Astrocyte (in vitro differentiated cells and primary cell): ENCODE measurements around the gene PGRMC2. TPM values are rescaled to one million over a fixed set of nuclear protein-coding genes. Genes with fewer than 3 reads are reported as not detected.

Experiments
- DNase-seq: peaks from one replicate; pipeline ENCODE4 v3.0.0-alpha.2; 2010; ENCODE audit warnings: low read depth
- FAIRE-seq: peaks from 2 replicates; lab custom pipeline; 2011; peaks lifted over from hg19 to GRCh38; lab: Jason Lieb, UNC
- H2AFZ ChIP-seq: 2 replicates; pipeline ENCODE4 v1.6.0; 2012; ENCODE audit warnings: low read depth, low read length, inconsistent platforms
- H3K27ac ChIP-seq: 2 replicates; pipeline ENCODE4 v1.5.1; 2011; ENCODE audit warnings: low read depth, low read length, inconsistent platforms
- H3K27me3 ChIP-seq: 2 replicates; pipeline ENCODE4 v1.6.0; 2011; ENCODE audit warnings: low read length, inconsistent platforms; ENCODE audit not compliant: insufficient read depth
- H3K36me3 ChIP-seq: 2 replicates; pipeline ENCODE4 v1.5.1; 2011; ENCODE audit warnings: low read length, inconsistent platforms; ENCODE audit not compliant: insufficient read depth
- H3K4me1 ChIP-seq: 2 replicates; pipeline ENCODE4 v1.5.1; 2011; ENCODE audit warnings: low read length, inconsistent platforms; ENCODE audit not compliant: insufficient read depth
- H3K4me2 ChIP-seq: 2 replicates; pipeline ENCODE4 v1.6.0; 2012; ENCODE audit warnings: low read length, inconsistent platforms
- H3K4me3 ChIP-seq: 2 replicates; pipeline ENCODE4 v1.5.1; 2011; ENCODE audit warnings: low read depth, mild to moderate bottlenecking, low read length, inconsistent platforms; ENCODE audit not compliant: insufficient read depth
- H3K79me2 ChIP-seq: 2 replicates; pipeline ENCODE4 v1.6.0; 2012; ENCODE audit warnings: mild to moderate bottlenecking, low read length, inconsistent platforms; ENCODE audit not compliant: insufficient read depth
- H3K9ac ChIP-seq: 2 replicates; pipeline ENCODE4 v1.6.0; 2012; ENCODE audit warnings: mild to moderate bottlenecking, low read length, inconsistent platforms
- H3K9me3 ChIP-seq: 2 replicates; pipeline ENCODE4 v1.5.1; 2012; ENCODE audit warnings: low read depth, mild to moderate bottlenecking, low read length, inconsistent platforms; ENCODE audit not compliant: insufficient read depth
- H4K20me1 ChIP-seq: 2 replicates; pipeline ENCODE4 v1.6.0; 2012; ENCODE audit warnings: low read length, inconsistent platforms; ENCODE audit not compliant: insufficient read depth
- H3K27ac Mint-ChIP-seq: one replicate; pipeline ENCODE4 v1.8.0; 2021; ENCODE audit warnings: mild to moderate bottlenecking, mixed read lengths; ENCODE audit not compliant: unreplicated experiment
- H3K27me3 Mint-ChIP-seq: one replicate; pipeline ENCODE4 v1.8.0; 2021; ENCODE audit warnings: low read depth, mixed read lengths; ENCODE audit not compliant: unreplicated experiment
- H3K36me3 Mint-ChIP-seq: one replicate; pipeline ENCODE4 v1.8.0; 2021; ENCODE audit warnings: low read depth, mixed read lengths; ENCODE audit not compliant: unreplicated experiment
- H3K4me1 Mint-ChIP-seq: one replicate; pipeline ENCODE4 v1.8.0; 2021; ENCODE audit warnings: low read depth, mixed read lengths; ENCODE audit not compliant: unreplicated experiment
- H3K4me3 Mint-ChIP-seq: one replicate; pipeline ENCODE4 v1.8.0; 2021; ENCODE audit warnings: mild to moderate bottlenecking, moderate library complexity, mixed read lengths; ENCODE audit not compliant: unreplicated experiment
- H3K9me3 Mint-ChIP-seq: one replicate; pipeline ENCODE4 v1.8.0; 2021; ENCODE audit warnings: mild to moderate bottlenecking, mixed read lengths; ENCODE audit not compliant: unreplicated experiment
- CTCF ChIP-seq: IDR thresholded peaks from 2 replicates; pipeline ENCODE4 v1.5.1; 2011; ENCODE audit warnings: low read depth, mild to moderate bottlenecking, inconsistent platforms, low read length, moderate library complexity; ENCODE audit not compliant: insufficient read depth
- EZH2 ChIP-seq: IDR thresholded peaks from 2 replicates; pipeline ENCODE4 v1.6.1; 2012; ENCODE audit warnings: mild to moderate bottlenecking, low read length, inconsistent platforms; ENCODE audit not compliant: insufficient read depth
- total RNA-seq: library from RNA; stranded (reverse); gene quantifications from 2 replicates; pipeline ENCODE4 v1.2.1, GENCODE V29; 2021

PGRMC2 gene
- total RNA-seq, 1 donor from 2014 or later, result 158 TPM

- Histone ChIP-seq H3K27ac (no peak overlapping the region), H2AFZ (no peak overlapping the region), H3K4me1 (no peaks in the 10 kb centered on the region), H3K36me3 (no peaks in the 10 kb centered on the region), H3K4me3 (no peak overlapping the region), H3K9ac (no peak overlapping the region), H3K9me3 (no peaks in the 10 kb centered on the region), H3K4me2 (no peak overlapping the region), H4K20me1 (no peaks in the 10 kb centered on the region), H3K79me2 (no peaks in the 10 kb centered on the region), H3K27me3 (no peaks in the 10 kb centered on the region)
- TF ChIP-seq CTCF, result no peak
- no peak for TF ChIP-seq EZH2
- FAIRE-seq, result no peak
- H3K27ac Mint-ChIP-seq, result no peak overlapping the region
- H3K4me3 Mint-ChIP-seq, result no peak overlapping the region
- no peak for DNase-seq
- no peaks in the 10 kb centered on the region for H3K9me3 Mint-ChIP-seq
- peaks cover 10% of the 10 kb centered on the region for H3K36me3 Mint-ChIP-seq
- no peaks in the 10 kb centered on the region for H3K27me3 Mint-ChIP-seq
- peaks cover 14% of the 10 kb centered on the region for H3K4me1 Mint-ChIP-seq
Observed at GRCh38 chr4:128308986-128309385, 21.4 kb upstream of the PGRMC2 start.

- H2AFZ ChIP-seq, result no peak overlapping the region
- H3K4me2 ChIP-seq, result no peak overlapping the region
- no peaks in the 10 kb centered on the region for H3K4me1 ChIP-seq
- Mint-ChIP-seq H3K4me3 (no peak overlapping the region), H3K27me3 (no peaks in the 10 kb centered on the region), H3K9me3 (no peaks in the 10 kb centered on the region), H3K4me1 (peaks cover 12% of the 10 kb centered on the region), H3K27ac (no peak overlapping the region), H3K36me3 (peaks cover 18% of the 10 kb centered on the region)
- FAIRE-seq (no peak), DNase-seq (no peak)
- no peaks in the 10 kb centered on the region for H3K27me3 ChIP-seq
- no peaks in the 10 kb centered on the region for H3K9me3 ChIP-seq
- H3K27ac ChIP-seq, result no peak overlapping the region
- H4K20me1 ChIP-seq, result no peaks in the 10 kb centered on the region
- TF ChIP-seq EZH2, result no peak
- no peak for TF ChIP-seq CTCF
- no peaks in the 10 kb centered on the region for H3K36me3 ChIP-seq
- no peak overlapping the region for H3K9ac ChIP-seq
- H3K79me2 ChIP-seq, result no peaks in the 10 kb centered on the region
- H3K4me3 ChIP-seq, result no peak overlapping the region
Observed at GRCh38 chr4:128307123-128307571, 19.5 kb upstream of the PGRMC2 start.

GRCh38 chr4:128305942-128306341, 18.3 kb upstream of the PGRMC2 start:
- Mint-ChIP-seq H3K4me1 (peaks cover 12% of the 10 kb centered on the region), H3K27me3 (no peaks in the 10 kb centered on the region), H3K9me3 (peaks cover 1% of the 10 kb centered on the region), H3K4me3 (no peak overlapping the region), H3K27ac (no peak overlapping the region), H3K36me3 (peaks cover 24% of the 10 kb centered on the region)
- H3K79me2 ChIP-seq, result no peaks in the 10 kb centered on the region
- no peak overlapping the region for H3K4me3 ChIP-seq
- H3K4me2 ChIP-seq, result no peak overlapping the region
- TF ChIP-seq EZH2, result no peak
- TF ChIP-seq CTCF, result no peak
- no peak overlapping the region for H3K9ac ChIP-seq
- no peaks in the 10 kb centered on the region for H3K36me3 ChIP-seq
- no peak overlapping the region for H2AFZ ChIP-seq
- no peak overlapping the region for H3K27ac ChIP-seq
- no peaks in the 10 kb centered on the region for H3K9me3 ChIP-seq
- DNase-seq, result no peak
- H3K27me3 ChIP-seq, result no peaks in the 10 kb centered on the region
- FAIRE-seq, result no peak
- no peaks in the 10 kb centered on the region for H4K20me1 ChIP-seq
- no peaks in the 10 kb centered on the region for H3K4me1 ChIP-seq
